Gastroesophageal sphincter (tissue), 3 donors: ENCODE results near the gene MEGF6.

Experiments used
- CTCF ChIP-seq, 4 experiments: fragments of 200-600 bp in 2 of 4; fragments of 450-650 bp in 2 of 4; sonication (generic) in 1 of 4; IDR thresholded peaks; one replicate each; pipeline ENCODE4 v1.5.1; 2017 to 2019; ENCODE audit warnings: antibody characterized with exemption in 4 of 4, mild to moderate bottlenecking in 2 of 4, moderate library complexity in 2 of 4
- POLR2AphosphoS5 ChIP-seq: sonication (generic); formaldehyde crosslinking; IDR thresholded peaks from one replicate; pipeline ENCODE4 v1.6.1; 2017; ENCODE audit warnings: antibody characterized with exemption

GRCh38 chr1:3578433-3578805 is 32.9 kb downstream of the MEGF6 start:
- TF ChIP-seq CTCF (IDR thresholded peaks at IDR 0.05) (no peak), POLR2AphosphoS5 (no peak)
